Endothelial cell of umbilical vein (primary cell): Measurements from ENCODE around the gene BORCS5.

Source experiments
- CTCF ChIP-seq, 2 donors: IDR thresholded peaks; 1 replicate in 1 of 2; 2 replicates in 1 of 2; pipeline ENCODE4 v1.5.1; 2011; ENCODE audit warnings: low read length in 2 of 2, mild to moderate bottlenecking in 2 of 2, moderate library complexity in 2 of 2, control low read depth in 1 of 2, inconsistent platforms in 1 of 2, low read depth in 1 of 2; ENCODE audit not compliant: insufficient read depth in 1 of 2; ENCODE audit errors: extremely low read depth in 1 of 2
- EZH2 ChIP-seq: IDR thresholded peaks from 2 replicates; pipeline ENCODE4 v1.6.1; 2012; ENCODE audit warnings: borderline replicate concordance, low read depth, mild to moderate bottlenecking, moderate library complexity, low read length, inconsistent platforms; ENCODE audit not compliant: severe bottlenecking
- FOS ChIP-seq: IDR thresholded peaks from 2 replicates; pipeline ENCODE4 v1.6.1; 2011; ENCODE audit warnings: mild to moderate bottlenecking, low read length, moderate library complexity, borderline replicate concordance; ENCODE audit not compliant: insufficient read depth
- GATA2 ChIP-seq: IDR thresholded peaks from 2 replicates; pipeline ENCODE4 v1.7.0; 2011; ENCODE audit warnings: low read depth, mild to moderate bottlenecking, moderate library complexity, mixed read lengths, low read length; ENCODE audit not compliant: insufficient read length, insufficient read depth
- JUN ChIP-seq: IDR thresholded peaks from 2 replicates; pipeline ENCODE4 v1.6.1; 2011; ENCODE audit warnings: borderline replicate concordance, low read depth; ENCODE audit not compliant: insufficient read length, insufficient read depth
- MAX ChIP-seq: IDR thresholded peaks from 2 replicates; pipeline ENCODE4 v1.6.1; 2011; ENCODE audit not compliant: insufficient read depth, insufficient read length
- POLR2A ChIP-seq: IDR thresholded peaks from 2 replicates; pipeline ENCODE4 v1.6.1; 2012; ENCODE audit warnings: low read depth, mild to moderate bottlenecking, control low read depth, low read length
- POLR2AphosphoS5 ChIP-seq: IDR thresholded peaks from 2 replicates; pipeline ENCODE4 v1.6.1; 2012; ENCODE audit warnings: low read depth, mild to moderate bottlenecking, control low read depth, low read length, moderate library complexity; ENCODE audit not compliant: insufficient read depth

GRCh38 chr12:12408265-12408690 lies 51.4 kb downstream of the BORCS5 start:
- TF ChIP-seq POLR2A (no peak), POLR2AphosphoS5 (no peak), CTCF (IDR thresholded peaks at IDR 0.05; ENCODE audit: extremely low read depth in 1 of 2, insufficient read depth in 1 of 2, low read depth in 1 of 2, low read length in 2 of 2) (no peak), GATA2 (no peak), JUN (no peak), FOS (no peak), EZH2 (no peak), MAX (no peak)
